ENCODE results near the gene USP34.
"Not testable (repeated sequence)": the region's sequence is repeated elsewhere in the genome, so short reads cannot be mapped to it uniquely, and the experiment has no call there.

USP34 gene

DNA sequence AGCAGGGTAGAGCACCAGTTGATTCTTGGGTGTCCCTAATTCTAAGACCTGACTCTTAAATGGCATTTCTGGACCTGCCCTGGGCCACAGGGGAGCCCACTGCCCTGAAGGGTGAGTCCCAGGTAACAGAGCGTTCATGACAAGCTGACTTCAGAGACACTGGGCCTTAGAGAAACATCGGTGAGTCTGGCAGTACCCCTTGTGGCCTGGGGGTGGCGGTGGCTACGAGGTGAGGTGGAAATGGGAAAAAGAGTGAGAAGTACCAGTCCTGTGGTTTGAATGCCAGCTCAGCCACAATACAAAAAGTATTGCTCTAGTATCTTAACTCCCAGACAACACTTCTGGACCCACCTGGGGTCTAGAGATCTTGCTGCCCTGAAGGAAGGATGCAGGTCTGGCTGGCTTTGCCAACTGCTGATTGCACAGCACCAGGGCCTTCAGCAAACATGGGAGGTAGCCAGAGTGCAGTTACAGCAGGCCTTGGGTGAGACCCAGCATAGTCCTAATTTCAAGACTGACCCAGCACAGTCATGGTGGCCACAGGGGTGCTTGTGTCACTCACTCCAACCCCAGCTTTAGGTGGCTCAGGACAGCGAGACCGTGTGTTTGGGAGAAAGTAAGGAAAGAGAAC, 44.5 kb downstream of the USP34 start:
- peak; percentile 75 for DNase-seq

DNA sequence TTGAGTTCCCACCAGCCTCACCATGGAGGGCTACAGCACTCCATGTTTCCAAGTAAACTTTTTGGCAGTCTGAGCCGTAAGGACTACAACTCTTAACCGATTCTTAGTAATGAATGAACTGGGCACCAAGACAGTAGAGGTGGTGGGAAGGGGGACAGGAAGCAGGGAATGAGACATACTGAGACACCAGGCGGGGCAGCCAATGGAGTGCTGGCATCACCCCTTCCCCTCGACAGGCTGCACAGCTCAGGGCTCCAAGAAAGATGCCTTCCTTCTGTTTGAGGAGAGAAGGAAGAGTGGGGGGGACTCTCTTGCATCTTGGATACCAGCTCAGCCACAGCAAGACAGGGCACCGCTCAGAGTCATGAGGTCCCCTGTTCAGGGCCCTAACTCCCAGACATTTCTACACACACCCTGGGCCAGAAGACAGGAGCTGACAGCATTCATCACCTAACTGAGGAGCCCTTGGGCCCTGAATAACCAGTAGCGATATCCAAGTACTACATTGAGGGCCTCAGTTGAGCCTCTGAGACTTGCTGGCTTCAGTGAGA, 45.2 kb downstream of the USP34 start:
- no peak for DNase-seq

DNA sequence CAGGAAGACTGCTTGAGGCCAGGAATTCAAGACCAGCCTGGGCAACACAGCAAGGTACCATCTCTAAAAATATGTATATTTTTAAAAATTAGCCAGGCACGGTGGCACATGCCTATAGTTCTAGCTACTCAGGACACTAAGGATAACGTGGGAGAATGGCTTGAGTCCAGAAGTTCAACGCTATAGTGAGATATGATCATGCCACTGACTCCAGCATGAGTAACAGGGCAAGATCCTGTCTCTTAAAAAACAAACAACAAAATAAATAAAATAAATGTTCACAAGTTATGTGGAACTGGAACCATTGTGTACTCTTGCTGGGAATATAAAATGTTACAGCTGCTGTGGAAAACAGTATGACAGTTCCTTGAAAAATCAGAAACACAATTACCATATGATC, 47.2 kb downstream of the USP34 start:
- DNase-seq: no peak

DNA sequence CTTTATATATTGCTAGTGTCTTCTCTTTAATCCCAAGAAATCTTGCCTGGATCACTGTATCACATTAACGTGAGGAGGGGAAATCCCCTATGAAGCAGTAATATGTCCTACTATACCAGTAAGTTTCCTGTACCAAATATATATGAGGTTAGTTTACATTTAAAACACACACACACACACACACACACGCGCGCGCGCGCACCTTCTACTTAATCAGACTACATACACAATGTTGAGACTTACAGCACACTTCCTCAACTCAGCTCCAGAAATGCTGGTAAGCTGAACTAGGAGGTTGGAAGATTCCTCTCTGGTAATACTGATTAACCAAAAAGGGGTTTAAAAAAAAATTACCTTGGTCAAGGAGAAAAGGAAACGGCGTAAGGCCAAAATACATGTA, 49.3 kb downstream of the USP34 start:
- DNase-seq: no peak

DNA sequence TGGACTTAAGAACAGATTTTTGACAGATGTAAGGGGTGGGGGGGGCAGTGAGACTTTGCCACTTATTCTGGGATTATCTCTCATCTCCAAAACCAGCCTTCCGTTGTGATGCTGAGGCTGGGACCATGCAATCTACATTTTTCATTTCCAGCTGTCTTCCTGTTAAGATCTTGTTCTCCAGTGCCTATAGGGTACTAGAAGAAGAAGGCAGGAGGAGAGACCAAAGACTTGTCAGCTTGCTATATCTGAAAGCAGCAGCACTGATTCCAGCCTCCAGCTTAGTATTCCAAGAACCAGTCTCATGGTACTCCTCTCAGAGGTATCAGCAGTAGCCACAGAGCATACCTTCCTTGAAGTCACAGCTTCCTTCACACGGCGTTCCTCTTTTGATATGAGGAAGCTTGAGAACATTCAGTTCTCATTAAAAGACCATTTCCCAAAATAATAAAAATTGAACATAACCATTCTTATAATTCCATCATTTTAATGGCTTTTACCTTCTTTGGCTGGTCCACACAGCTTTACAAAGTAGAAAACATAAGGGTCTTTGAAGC, 49.8 kb downstream of the USP34 start:
- no peak for DNase-seq

DNA sequence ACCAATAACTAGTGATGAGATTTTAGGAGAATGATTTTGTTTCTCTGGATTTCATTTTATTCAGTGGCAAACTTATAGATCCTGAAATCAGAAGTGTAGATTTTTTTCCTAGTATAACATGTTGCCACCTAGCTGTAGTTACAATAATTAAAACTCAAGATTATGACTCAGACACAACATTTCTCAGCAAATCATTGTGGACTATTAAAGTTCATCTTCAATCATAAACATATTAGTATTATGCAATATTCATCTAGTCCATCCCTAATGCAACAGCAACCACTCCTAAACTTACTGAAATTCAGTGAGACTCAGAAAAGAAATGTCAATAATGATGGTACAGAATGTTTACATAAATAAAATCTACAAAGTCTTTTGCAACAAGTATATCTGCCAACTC, 51.3 kb downstream of the USP34 start:
- no peak for DNase-seq

DNA sequence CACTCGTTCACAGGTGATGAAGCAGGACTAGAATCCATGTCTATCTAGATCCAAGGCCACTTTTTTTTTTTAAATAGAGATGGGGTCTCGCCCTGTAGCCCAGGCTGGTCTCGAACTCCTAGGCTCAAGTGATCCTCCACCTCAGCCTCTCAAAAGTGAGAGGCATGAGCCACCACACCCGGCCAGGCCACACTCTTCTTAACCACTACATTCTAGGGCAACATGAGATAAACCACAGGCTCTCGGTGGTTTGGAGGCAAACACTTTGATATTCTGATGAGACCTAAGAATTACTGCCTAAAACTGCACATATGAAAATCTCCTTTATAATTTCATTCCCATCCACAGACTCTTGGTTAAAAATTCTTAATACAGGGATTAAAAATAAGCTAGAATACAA, 51.8 kb downstream of the USP34 start:
- DNase-seq: peak; percentile 31

DNA sequence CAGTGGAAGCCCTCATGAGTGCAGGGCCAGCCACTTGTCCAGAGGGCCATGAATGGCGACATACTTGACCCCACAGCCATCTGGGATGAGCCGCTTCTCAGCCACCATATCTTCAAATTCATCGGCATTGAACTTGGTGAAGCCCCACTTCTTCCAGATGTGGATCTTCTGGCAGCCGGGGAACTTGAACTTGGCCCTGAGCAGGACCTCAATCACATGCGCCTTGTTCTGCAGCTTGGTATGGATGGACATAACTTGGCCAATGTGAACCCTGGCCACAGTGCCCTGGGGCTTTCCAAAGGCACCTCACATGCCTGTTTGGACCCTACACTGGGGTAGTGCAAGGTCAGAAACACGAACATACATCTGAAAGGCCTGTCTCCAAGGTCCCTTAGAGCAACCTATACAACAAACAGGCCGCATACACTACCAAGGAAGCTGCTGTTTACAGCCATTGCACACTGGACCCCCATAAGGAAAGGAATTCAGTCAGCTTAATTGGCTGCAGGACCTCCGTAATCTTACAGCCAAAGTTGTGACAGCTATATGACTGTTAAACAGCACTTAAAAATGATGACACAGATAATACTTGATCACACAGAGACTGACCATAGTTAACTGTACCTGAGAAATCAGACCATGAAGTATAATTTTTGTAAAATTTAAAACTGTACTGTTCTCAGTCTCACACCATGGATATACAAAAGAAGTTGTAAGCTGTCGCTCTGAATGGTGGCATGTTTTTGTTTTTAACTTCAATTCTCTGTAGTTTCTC, 53.8 kb downstream of the USP34 start:
- DNase-seq: no peak

DNA sequence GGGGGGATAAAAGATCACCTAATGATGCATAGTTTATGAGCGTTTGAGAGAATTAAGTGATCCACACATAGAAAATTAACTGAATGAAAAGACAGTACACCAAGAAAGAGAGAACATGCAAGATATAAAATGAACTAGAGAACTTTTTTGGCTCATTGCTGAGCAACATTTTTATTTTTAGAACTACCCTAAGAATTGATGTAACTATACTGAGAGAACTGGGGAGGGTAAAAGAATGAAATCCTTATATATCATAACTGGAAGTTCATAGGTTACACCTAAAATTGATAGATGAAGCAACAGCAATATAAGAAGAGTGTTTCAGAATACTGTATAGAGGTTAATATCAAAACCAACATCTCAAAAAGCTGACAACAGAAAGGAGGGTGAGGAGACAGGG, 55.6 kb downstream of the USP34 start:
- DNase-seq: no peak

DNA sequence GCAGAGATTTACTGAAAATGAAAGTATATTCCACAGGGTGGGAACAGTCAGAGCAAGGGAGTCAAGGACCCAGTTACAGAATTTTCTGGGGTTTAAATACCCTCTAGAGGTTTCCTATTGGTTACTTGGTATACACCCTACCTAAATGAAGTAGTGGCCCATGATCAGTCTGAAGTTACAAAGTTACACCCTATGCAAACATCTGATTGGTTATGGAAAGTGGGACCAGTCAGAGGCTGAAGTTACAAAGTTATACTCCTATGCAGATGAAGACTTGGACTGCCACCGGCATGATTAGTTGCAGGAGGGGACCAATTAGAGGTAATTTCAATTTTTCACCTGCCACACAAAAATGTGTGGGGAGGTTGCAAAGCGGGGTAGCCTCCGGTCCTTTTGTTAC, 56.2 kb downstream of the USP34 start:
- no peak for DNase-seq

DNA sequence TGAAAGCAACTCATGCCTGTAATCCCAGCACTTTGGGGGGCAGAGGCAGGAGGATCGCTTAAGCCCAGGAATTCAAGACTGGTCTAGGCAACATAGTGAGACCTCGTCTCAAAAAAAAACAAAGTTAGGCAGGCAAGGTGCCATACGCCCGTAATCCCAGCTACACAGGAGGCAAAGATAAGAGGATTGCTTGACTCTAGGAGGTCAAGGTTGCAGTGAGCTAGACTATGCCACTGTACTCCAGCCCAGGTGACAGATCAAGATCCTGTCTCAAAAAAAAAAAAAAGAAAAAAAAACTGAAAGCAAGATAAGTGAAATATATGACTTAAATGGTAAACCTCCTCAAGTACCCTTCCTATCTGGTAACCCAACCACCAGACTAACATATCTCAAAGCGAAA, 59.8 kb downstream of the USP34 start:
- DNase-seq: no peak

DNA sequence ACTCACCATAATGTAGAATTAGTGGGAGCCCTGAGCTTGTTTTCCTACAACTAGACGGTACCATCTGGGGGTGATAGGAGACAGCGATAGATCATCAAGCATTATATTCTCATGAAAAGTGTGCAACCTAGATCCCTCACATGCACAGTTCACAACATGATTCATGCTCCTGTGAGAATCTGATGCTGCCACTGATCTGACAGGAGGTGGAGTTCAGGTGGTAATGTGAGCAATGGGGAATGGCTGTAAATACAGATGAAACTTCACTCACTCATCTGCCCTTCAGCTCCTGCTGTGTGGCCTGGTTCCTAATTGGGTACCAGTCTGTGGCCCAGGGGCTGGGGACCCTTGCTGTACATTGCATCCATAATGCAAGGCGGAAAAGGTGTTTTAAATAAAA, 60.7 kb downstream of the USP34 start:
- DNase-seq: no peak

DNA sequence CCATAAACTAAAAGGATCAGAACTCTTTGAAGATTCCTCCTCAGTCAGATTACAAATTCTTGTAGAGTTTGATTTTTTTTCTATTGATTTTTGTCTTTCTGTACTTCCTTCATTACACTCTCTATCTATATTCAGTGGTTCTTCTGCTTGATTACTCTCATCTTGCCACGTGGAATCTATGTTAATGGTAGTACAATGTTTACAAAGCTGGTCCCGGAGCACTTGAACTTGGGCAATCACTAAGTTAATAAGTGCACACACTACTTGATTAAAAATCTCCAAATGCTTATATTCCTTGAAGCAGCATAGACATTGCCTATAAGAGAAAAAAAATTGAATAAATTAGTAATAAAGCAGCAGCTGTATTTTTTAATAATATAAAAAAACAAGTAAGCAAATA, 65.1 kb downstream of the USP34 start:
- DNase-seq: no peak

DNA sequence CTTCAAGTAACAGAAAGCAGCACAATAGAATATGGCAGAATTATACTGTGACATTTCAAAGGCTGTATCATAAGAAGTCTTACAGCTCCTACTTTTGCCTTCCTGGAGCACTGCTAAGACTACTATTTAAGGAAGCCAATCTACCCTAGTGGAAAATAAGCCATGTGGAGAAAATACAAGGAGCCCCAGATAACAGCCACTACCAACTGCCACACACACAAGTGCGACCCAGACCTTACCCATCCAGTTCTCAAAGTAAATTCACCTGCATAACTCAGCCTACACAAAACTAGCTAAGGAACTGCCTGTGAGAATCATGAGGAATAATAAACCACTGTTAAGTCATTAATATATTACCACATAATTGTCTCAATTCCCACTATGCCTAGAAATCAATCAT, 66.4 kb downstream of the USP34 start:
- no peak for DNase-seq

DNA sequence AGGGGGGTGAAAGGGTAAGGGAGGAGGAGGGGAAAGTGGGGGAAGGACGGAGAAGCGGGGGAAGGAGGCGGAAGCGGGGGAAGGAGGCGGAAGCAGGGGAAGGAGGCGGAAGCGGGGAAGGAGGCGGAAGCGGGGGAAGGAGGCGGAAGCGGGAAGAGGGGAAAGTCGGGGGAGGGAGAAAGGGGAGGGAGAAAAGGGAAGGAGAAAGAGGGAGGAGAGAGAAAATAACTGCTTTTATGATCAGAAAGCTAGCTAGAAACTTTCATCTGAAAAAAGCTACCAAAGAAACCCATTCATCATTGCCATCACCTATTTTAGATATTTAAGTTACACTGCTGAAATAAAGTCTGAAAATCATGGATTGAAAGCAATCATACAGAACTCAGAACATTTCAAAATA, 72.5 kb downstream of the USP34 start:
- no peak for DNase-seq

DNA sequence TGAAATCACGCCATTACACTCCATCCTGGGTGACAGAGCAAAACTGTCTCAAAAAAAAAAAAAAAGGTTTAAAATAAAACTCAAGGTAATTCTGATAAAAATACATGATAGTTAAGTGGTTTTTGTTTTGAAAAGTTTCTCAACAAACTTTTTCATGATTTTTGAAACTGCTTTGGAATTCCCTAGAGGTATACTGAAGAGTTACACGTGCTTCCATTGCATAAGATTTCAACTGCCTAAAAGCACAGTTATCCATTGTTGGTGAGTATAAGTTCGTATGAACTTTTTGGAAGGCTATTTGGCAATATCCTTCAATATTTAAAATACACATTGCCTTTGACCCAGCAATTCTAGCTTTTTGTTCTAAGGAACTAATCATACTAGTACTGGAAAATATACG, 74.9 kb downstream of the USP34 start:
- no peak for DNase-seq

DNA sequence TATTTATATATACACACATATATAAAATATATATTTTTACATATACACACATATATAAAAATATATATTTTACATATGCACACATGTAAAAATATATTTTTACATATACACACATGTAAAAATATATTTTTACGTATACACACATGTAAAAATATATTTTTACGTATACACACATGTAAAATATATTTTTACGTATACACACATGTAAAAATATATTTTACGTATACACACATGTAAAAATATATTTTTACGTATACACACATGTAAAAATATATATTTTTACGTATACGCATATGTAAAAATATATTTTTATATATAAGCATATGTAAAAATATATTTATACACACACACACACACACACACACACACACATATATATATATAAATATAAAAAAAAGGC, 83.3 kb downstream of the USP34 start:
- not testable (repeated sequence) for DNase-seq

DNA sequence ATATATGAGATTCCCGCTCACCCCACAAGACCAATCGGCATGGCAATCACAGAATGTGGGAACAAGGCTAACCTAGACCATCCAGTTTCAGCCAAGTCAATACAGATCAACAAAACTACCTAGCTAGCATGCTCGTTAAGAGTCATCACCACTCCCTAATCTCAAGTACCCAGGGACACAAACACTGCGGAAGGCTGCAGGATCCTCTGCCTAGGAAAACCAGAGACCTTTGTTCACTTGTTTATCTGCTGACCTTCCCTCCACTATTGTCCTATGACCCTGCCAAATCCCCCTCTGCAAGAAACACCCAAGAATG, 90.0 kb downstream of the USP34 start:
- not testable (repeated sequence) for DNase-seq

DNA sequence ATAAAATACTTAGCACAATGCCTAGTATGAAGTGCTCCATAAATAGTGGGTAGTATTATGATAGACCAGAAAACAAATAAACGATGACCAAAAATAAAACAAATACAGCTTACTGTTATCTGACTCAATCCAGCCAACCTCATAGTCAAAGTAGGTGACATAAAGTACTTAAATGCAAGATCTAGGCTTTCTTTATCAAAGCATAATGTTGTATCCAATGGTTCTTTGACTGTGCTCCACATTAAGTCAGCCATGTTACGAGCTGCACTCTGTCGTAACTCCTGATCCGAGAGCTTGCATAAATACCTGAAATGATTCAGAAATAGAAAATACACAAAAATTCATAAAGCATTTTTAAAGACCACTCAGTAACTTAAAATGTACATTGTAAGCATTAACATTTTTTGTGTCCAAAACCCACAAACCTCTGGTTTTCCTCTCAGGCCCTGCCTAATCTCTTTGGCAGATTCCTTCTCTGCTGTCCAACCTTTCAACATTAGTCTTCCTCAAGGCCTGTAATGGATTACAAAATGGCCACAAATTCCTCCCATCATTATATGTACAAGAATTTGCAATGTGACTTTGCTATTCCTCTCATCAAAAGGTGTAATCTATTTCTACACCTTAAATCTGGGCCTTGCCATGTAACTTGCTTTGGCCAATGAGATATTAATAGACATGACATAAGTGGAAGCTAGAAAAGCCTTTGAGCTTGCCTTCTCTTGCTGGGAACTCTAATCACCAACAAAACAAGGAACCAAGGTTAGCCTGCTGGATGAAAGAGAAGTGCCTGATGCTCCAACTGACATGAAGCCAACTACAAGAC, 90.6 kb downstream of the USP34 start:
- no peak for DNase-seq

DNA sequence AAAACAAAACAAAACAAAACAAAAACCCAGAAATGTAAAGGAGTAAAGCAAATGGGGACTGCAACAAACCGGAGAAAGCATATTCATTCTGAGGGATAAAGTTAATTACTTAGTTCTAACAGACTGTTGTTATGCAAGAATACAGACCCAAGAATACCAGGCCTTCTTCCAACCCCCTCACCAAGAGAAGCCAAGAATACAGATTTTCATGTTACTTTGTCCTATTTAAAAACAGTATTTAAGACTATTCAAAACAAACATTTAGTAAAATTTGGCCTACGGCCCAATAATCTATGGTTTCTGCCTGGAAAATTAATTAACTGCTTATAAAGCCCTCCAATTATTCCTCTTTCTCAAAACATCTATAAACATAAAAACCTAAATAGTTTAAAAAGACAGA, 91.4 kb downstream of the USP34 start:
- no peak for DNase-seq

DNA sequence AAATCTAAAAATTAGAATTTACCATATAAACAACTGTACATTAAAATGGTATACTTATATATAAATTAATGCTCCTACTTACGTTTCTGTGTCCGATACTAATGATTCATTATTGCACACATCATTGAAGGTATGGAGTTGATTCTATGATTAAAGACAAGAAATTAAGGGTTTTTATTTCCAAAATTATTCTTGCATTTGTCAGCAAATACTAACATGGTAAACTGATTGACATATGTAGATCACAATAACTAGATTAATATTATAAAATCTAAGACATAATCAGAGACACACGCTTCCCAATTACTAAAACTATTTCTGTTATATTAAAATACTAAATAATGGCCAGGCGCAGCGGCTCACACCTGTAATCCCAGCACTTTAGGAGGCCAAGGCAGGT, 92.6 kb downstream of the USP34 start:
- DNase-seq: no peak

DNA sequence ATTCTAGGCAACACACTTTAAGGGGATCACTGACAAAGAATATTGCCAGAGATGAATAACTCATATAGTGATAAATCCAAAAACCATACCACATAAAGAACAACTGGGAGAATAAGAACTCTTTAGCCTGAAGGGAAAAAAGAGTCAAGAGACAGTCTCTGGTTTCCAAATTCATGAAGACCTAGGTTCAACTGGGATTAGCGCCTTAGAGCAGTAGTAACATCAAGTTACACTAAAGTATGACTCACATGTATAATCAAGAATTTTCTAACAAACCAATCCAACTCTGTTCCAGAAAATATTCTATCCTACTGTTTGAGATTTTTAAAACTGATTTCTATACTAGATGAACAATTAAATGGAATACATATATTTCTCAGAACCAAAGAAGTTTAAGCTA, 93.8 kb downstream of the USP34 start:
- no peak for DNase-seq

DNA sequence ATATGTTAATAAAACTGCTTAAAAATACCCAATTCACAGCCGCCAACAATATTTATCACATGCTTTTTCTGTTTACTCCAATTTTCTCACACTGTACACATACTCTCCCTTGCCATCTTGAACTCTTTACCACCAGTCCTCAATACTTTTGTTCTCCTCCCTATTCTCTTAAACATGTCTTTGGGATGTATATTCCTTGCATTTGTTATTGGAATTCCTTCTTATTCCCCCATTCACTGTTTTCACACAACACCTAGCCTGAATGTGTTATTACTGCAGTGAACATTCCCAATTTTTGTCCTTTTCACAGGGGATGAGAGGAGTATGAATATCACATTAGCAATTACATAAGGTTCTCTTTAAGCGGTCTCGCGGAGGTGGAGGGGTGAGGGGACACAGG, 94.7 kb downstream of the USP34 start:
- DNase-seq: no peak

DNA sequence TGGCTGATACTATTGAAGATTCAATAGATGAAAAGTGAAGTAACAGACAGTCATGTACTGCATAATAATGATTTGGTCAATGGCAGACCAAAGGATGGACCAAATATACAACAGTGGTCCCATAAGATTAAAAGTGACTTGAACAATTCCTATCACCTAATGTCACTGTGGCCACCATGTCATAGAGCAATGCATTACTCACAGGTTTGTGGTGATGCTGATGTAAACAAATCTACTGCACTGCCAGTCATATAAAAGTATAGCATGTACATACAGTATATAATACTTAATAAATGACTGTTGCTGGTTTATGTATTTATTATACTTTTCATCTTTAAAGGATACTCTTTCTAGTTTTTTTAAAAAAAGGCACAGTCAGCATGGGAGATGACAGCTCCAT, 99.9 kb downstream of the USP34 start:
- DNase-seq: no peak

Data from activated CD4-positive, alpha-beta T cell treated with anti-CD3 and anti-CD28 coated beads, Interleukin-2, Interleukin-6, amounts not matched to agents 100 ng/mL and 50 ng/mL, durations not matched to agents 16 hours and 8 hours (primary cell).